Stimulated activated naive CD4-positive, alpha-beta T cell (primary cell): ENCODE measurements around the gene LCN9.
"Not testable (repeated sequence)": the region's sequence is repeated elsewhere in the genome, so short reads cannot be mapped to it uniquely, and the experiment has no call there.

Source experiments
- DNase-seq, 6 experiments: peaks; one replicate each; lab custom pipeline; 2025; lab: John Stamatoyannopoulos, UW

The LCN9 gene

DNA sequence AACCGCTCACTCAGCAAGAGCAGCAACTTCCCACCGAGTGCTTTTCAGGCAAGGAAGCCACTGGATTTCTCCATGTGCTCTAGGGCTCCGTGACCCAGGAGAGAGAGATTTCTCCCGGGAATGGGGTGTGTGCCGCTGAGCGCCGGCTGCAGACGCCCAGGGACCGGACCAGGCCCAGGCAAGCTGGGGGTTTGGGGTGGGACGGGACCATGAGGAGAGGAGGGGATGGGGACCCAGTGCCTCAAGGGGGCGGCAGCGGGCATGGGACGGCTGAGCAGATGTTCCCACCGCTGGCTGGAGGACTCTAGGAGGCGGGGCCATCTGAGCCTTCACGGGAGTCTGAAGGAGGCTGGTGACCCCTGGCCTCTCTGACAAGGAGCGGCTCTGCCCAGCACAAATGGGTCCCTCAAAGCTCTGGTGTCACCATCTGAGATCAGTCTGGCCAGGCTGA lies 8.5 kb downstream of the LCN9 start:
- no peak for DNase-seq

DNA sequence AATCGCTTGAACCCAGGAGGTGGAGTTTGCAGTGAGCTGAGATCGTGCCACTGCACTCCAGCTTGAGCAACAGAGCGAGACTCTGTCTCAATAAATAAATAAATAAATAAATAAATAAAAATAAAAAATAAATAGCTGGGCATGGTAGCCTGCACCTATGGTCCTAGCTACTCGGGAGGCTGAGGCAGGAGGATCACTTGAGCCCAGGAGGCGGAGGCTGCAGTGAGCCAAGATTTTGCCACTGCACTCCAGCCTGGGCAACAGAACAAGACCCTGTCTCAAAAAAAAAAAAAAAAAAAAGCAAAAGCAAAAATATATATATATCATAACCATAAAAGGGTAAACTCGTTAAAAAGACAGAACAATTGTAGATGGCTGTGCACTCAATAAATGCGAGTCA lies 9.7 kb downstream of the LCN9 start:
- DNase-seq, result not testable (repeated sequence)

DNA sequence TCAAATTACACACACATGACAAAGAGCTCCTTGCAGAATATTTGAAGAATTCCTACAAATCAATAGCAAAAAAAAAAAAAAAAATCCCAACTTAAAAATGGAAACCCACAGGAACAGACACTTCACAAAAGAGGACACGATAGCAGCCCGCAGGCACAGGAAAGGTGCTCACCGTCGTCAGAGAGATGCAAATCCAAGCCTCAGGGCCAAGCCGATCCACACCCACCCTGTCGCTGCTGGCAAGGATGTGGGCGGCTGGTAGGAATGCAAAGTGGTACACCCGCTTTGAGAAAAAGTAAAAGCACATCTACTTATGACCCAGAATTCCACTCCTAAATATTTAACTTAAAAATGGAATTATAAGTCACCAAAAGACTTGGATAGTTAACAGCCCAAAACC lies 10.8 kb downstream of the LCN9 start:
- DNase-seq, result no peak

DNA sequence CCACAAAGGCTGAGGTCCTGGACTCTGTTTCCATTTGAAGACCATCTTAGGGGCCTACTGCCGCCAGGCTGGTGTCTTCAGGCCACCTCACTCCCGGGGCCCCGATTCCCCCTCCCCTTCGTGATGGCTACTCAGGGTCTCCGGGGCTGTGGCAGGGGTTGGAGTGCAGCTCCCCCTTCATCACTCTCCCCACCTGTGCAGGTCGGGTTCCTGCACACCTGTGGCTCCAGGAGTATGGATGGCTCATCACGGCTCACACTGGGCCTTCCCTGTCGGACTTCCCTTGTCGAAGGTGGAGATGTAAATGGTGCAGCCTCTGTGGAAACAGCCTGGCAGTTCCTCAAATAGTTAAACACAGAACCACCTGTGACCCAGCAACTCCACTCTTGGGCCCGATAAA lies 11.9 kb downstream of the LCN9 start:
- DNase-seq, result no peak

DNA sequence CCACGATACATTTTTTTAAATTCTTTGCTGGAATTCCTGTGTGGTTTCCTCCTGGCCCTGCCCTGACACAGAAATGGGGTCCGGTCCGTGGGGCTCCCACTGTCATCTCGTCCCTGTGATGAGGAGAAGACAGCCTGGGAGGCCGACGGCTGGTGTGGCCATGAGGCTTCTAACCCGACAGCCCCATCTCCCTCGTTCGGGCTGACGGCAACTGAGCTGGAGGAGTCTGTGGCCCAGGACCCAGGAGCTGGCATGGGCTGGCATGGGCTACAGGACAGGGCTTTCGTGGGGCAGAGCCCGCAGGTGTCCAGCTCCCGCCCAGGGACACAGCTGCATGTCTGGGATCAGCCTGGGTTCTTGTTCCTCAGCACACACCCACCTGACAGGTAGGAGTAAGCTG lies 13.8 kb downstream of the LCN9 start:
- DNase-seq, result no peak

DNA sequence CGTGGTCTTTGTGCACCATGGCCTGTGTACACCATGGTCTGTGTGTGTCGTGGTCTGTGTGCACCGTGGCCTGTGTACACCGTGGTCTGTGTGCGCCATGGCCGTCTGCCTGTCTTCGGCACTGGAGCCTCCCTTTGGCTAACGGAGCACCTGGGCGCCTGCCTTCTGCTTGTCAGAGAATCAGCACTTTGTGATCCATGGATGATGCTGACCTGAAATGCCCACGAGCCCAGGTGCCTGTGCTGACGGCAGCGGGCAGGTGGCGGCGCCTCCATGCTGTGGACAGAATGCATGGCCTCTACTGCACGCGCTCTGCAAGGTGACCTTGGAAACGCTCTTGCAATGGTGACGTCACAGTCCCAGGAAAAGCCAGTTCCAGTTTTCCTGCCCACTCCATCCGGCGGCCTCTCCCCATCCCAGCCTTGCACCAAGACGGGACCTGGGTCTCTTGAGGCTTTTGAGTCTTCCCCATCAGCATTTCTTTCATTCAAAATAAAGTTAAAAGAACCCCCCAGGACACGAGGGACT lies 14.6 kb downstream of the LCN9 start:
- DNase-seq, result no peak

DNA sequence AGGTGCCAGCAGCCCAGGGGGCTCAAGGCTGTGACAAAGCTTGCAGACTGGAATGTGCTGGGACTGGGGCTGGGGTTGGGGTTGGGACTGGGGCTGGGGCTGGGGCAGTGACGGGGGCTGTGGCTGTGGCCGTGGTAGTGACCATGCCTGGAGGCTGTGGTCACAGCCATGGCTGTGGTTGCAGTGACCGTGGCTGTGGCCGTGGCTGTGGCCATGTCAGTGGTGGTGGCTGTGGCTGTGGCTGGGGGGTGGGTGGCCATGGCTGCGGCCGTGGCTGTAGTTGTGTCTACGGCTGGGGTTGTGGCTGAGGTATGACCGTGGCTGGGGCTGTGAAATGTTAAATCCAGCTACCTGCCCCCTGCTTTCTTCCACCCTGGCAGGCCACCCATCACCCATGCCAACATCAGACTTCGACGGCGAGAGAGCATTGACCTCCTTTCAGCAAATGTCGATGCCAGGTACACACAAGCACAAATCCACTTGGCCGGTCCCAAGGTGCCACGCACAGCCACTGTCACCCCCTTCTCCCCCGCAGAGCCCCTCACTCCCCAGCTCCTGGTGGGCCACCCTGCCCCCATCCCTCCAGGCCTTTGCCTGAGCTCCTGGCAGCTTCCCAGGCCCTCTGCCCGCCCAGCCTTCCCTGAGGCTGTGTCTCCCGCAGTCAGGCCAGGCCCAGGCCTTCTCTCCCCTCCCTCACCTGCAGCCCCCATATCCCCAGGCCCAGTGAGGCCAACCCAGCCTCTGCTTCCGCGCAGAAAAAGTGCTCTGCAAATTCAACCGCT lies 15.3 kb downstream of the LCN9 start:
- no peak for DNase-seq

DNA sequence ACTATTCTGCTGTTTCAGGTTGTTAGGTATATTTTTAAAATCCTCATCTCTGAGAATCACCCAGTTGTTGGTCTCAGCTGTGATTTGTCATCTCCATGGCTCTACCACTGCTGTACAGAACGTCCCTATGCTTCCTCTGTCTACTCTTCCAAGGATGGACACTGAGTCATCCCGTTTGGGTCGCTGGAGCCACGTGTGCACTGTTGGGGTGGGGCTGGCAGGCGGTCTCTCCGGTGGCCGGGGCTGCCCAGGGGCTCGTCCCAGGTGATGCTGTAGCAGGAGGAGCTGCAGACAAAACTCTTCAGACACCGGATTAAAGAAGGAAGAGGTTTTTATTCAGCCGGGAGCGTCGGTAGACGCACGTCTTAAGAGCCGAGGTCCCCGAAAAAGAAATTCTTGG lies 16.9 kb downstream of the LCN9 start:
- no peak for DNase-seq

DNA sequence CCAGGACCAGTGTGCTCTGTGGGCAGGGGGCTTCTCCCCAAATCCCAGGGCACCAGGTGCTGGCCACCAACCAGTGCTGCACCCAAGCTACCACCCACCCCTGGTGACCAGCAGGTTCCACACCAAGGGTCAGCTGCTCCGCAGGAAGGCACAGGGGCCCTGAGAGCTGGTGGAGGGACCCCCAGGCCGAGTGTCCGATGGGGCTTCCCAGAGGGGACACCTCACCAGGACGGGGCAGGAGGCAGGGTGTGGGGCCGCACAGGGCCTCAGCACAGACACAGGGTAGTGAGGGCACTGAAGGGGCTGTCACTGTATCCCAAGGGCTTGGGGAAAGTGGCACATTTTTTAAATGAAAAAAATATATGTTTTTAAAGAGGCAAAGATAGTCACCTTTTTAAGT lies 18.1 kb downstream of the LCN9 start:
- no peak for DNase-seq

DNA sequence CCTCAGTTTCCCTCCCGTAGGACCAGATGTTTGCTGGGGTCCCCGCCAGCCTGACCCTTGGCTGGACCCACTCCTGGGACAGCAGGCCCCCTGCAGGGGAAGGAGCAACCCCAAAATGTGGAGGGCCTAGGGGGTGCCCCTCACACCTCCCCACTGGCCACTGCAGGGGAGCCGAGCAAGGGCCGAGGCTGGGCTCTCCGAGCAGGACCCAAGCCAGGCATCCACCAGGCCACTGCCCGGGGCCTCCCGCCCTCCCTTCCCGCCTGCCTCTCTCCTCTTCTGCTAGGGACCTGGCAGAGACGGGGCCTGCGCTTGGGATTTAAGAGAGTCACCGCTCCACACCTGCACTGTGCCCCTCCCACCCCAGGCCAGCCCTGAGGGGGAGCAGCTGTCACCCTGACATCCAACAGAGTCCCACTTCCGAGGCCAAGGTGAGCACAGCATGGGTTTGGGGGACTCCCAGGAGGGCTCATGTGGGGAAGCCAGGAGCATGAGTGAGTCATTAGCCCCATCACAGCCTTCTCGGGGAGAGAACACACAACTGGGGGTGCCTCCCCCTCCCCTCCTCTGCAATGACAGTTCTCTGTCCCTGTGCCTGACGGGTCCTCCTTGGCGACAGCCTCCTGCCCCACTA lies 20.4 kb downstream of the LCN9 start:
- DNase-seq, result no peak

DNA sequence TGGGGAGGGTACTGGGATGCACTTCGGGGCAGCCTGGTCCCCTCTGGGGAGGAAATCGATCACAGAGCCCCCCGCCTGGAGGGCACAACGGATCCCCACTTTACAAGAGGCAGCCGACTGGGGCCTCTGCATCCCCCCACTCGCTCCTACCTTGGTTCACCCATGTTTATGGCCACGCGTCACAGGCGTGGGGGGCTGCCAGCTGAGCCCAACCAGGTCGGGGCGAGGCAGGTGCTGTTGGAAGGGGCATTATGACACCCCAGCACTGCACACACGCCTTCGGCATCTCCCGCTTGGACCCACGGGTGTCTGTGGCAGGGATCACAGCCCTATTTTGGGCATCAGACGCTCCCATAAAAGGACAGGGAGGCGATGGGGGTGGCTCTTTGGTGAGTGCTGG lies 21.6 kb downstream of the LCN9 start:
- DNase-seq, result no peak

DNA sequence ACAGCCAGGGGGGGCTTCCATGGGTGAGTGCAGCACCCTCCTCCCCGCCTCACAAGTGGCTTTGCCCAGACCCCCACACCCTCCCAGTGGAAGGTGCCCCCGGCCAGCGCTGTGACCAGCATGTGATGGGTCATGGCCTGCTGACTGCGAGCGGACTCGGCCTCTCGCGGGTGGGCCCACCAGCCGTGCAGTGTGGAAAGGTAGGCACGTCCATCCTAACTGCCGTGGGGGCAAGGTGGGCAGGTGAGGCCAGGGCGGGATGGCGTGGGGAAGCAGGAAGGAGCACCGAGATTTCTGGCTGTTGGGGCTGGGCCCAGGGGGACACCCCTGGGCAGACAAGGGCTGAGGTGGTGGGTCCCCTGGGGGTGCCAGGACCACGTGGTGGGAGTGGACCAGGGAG lies 24.1 kb downstream of the LCN9 start:
- no peak for DNase-seq

DNA sequence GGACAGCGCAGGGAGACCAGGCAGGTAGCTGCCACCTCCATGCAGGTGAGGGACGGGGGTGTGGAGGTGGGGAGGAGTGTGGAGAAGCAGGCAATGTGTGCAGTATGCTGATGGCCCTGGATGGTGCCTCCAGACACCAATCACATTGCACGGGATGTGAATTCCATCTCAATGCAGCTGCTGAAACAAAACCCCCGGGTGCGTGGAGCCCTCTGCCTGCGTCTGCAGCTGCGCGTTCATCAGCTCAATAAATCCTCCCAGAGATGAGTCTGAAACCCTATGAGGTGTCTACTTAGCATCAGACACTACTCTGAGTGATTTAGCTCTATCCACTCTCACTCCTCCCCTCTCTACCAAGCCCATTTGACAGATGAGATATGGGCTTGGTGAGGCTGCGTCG lies 25.9 kb downstream of the LCN9 start:
- DNase-seq, result no peak

DNA sequence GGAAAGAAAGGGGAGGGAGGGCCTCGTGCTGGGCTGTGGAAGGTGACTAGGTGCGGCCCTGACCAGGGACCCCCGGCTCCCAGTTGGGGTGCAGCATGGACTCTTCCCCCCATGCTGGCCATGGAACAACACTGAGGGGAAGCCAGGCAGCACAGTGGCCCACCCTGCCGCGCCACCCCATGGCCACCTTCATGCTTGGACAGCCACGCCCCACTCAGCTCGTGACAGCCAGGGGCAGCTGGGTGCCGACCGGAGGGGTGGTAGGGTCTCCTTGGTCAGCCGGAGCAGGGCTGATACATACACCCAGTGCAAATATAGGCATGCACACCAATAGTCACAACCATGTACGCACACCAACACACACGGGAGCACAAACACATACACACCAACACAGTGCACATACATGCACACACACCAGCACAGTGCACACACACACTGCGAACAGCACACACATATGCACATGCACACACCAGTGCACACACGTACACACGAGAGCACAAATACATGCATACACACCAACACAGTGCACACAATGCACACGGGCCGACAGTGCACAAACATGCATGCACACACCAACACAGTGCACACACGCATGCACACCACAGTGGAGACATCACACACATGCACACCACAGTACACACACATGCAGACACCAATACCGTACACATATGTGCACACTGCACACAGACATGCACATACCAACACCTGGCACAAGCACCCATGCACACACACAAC lies 27.9 kb downstream of the LCN9 start:
- no peak for DNase-seq

DNA sequence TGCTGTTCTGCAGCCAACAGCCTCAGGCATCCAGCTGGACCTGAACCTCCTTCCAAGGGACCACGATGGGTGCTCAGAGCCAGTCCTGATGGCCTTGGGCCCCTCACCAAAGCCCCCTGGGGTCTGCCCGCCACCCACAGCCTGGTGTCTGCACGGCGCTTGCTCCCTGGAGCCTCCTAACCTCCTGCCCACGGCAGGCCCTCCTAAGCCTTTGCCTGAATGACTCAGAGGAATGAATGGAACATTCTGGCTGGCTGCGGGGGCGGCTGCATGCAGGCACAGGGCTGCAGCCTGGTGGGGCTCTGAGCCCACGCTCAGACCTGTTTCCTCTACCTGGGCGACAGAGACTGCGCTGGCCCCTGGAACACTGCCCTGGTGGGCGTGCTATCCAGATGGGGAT lies 29.3 kb downstream of the LCN9 start:
- DNase-seq, result no peak

DNA sequence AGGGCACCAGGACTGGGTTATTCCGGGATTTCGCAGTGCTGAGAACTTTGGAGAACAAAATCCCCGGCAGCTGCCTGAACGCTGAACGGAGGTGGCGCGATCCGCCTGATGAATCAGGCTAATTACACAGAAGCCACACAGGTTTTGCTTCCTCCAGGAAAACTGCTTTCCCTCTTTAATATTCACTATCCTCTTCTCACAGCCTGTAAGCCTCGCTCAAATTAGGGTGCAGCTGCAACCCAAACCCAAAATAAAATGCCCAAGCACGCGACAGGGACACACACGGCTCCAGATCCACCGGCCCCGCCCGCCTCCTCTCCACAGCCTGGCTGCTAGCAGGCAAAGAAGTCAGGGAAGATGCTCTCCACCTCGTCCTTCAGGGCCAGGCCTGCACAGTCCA lies 30.2 kb downstream of the LCN9 start:
- DNase-seq, result no peak

DNA sequence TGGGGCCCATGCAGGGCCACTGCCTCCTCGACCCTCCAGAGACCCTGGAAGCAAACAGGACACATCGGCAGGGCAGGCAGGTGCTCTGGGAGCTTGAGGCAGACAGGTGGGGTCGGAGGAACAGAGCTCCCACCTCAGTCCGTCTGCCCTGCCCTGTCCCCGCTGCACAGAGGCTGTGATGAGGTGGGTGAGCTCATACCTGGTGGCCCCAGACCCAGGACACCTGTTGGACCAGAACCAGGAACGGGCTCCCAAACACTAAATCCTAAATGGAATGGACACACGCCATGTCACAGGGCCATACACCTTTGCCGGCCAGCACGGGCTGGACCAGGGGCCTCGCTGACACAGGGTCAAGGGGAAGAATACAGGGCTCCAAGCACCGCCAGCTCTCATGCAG lies 30.7 kb downstream of the LCN9 start:
- no peak for DNase-seq

DNA sequence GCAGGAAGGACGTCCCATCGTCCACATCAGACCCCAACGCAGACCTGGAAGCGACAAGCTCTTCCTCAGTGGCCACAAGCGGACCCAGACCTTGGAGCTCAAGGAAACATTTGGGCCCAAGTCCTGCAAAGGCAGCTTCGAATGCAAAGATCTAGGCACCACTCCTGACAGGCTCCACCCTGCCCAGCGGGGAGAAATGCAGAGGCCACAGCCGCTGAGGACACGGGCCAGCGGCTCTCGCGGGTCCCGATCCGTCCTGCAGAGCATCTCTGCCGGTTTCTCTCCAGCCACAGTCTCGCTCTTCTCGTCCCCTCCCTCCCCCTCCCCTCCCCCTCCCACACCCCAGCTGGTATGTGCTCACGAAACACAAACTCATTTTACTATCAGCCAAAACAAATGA lies 31.3 kb downstream of the LCN9 start:
- no peak for DNase-seq

DNA sequence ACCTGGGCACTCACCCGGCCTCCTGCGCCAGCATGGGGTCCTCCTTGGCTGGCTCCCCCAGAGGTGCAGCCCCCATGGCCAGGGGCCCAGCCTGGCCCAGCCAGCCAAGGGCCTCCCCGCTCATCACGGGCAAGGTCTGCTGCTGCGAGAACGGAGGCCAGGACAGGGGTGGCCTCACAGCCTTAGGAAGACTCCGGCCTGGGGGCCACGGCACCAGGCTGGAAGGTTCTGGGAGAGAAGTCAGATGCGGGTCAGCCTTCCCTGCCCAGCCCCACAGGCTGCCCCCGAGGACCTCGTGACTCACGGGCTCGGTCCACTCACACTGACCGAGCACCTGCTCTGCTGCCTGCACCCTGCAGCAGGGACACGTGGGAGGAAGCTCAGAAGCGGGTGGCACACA lies 31.9 kb downstream of the LCN9 start:
- no peak for DNase-seq

DNA sequence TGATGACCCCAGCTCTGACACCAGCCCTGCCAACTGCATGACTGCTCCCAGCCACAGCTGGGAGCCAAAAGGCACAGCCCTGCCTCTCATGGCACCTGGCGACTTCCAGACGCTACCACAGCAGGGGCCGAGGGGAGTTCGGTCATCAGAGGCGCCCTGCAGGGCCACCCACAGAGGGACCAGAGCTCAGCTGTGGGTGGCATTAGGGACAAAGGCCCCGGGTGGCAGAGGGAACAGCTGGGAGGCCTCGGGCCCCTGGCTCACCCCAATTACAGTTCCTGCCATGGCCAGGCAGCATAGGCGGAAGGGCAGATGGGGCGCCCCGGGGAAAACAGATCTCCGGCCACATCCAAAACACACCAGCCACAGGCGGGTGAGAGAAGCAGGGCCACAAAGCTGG lies 32.5 kb downstream of the LCN9 start:
- DNase-seq, result no peak

DNA sequence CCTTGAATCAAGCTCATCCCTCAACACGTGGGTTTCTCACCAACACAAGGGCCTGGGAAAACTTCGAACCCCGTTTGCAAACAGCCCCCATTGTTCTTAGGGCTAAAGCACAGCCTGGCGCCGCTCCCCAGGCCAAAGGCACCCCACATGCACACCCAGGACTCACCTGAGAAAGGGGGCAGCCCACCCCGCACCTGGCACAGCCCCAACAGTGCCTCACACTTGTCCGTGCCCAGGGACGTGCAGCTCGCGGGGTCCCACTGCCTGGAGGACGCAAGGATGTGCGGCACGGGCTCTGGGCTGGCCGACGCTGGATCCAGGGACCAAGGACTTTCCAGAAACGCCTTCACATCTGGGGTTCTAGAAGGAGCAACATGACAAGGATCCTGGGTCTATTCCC lies 33.3 kb downstream of the LCN9 start:
- DNase-seq, result no peak

DNA sequence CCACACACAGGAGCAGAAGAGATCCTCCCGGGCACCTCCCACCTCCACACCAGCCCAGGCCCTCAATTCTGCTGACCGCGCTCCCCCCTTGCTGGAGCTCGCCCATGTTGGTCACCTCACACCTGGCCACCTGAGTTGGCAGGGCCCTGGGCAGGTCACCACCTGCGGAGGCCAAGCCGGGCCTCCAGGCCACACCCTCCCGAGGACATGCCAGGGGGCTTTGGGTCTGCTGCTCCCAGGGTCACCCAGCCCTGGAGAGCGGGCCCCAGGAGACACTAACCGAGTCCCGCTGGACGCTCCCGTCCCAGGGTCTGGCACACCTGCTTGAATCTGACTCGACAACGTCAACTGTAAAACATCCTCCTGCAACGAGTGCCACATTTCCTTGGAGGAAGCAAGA lies 34.1 kb downstream of the LCN9 start:
- no peak for DNase-seq

DNA sequence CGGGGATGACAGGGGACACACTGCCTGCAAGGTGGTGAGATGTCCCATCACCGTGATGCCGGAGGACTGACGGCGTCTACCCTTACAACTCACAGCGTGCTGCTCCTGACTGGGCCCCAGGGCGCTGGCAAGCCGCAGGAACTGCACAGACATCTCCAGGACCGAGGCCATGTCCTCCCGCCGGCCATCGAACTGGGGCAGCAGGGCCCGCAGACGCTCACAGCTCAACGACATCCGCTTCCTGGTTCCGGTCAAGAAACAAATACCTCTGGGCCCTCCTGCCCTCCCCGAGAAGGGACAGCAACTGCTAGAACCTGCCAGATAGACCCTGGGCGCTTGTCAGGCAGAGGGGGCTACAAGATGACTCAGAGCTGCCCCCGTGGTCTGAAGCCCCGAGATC lies 35.1 kb downstream of the LCN9 start:
- no peak for DNase-seq
